ENCODE measurements around the gene SRSF8. TPM values are rescaled to one million over a fixed set of nuclear protein-coding genes. Genes with fewer than 3 reads are reported as not detected.
"Not testable (repeated sequence)": the region's sequence is repeated elsewhere in the genome, so short reads cannot be mapped to it uniquely, and the experiment has no call there.

SRSF8 gene
- total RNA-seq: 10 to 100 TPM; 22.7 to 23.9 TPM

- Histone ChIP-seq H3K9me3 (no peaks in the 10 kb centered on the region), H3K27ac (peak within 1 kb of the TSS; percentile 95 to 99 (median 98)), H3K4me1 (peaks cover 17% of the 10 kb centered on the region), H3K27me3 (no peaks in the 10 kb centered on the region), H3K4me3 (peak within 1 kb of the TSS; percentile 69 to 70), H3K36me3 (replicated peaks in 1 of 2; ENCODE audit: insufficient read depth in 1 of 2, low read depth in 2 of 2) (no peaks in the 10 kb centered on the region)
- no peak for TF ChIP-seq POLR2A (IDR thresholded peaks at IDR 0.05)
- TF ChIP-seq, protein P1, sequence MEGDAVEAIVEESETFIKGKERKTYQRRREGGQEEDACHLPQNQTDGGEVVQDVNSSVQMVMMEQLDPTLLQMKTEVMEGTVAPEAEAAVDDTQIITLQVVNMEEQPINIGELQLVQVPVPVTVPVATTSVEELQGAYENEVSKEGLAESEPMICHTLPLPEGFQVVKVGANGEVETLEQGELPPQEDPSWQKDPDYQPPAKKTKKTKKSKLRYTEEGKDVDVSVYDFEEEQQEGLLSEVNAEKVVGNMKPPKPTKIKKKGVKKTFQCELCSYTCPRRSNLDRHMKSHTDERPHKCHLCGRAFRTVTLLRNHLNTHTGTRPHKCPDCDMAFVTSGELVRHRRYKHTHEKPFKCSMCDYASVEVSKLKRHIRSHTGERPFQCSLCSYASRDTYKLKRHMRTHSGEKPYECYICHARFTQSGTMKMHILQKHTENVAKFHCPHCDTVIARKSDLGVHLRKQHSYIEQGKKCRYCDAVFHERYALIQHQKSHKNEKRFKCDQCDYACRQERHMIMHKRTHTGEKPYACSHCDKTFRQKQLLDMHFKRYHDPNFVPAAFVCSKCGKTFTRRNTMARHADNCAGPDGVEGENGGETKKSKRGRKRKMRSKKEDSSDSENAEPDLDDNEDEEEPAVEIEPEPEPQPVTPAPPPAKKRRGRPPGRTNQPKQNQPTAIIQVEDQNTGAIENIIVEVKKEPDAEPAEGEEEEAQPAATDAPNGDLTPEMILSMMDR (IDR thresholded peaks at IDR 0.05): no peak
- intact Hi-C loops (cut with DNase I): no loop called here
- DNase-seq (no peak), ATAC-seq (no peak)
- WGBS, 2 donors: 0% methylated on average over 4 of the region's 4 CpGs
These were observed at the start of gene SRSF8 for GRCh38 chr11:95066716-95067038. Gene SRSF8, plus strand, starts transcription at chr11:95066919. Its CDS starts 308 bp downstream, at chr11:95067227.

DNA sequence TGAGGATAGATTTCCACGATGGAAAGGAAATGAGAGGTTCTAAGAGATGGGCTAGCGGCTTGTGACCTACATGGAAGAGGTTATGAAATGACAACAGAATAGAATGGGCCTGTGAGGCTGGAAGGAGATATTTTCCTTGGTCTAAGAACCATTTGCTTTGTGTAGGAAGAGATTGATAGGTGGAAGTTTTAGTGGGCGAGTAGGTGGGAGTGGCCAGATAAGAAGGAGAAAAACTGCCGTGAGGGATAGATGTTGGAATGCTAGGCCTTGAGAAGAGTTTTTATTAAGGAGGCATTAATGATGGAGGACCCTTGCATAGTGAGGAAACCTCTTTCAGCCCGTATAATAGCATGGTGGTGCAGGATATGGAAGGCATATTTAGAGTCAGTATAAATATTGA is 45.3 kb upstream of the SRSF8 start:
- H3K4me1 ChIP-seq; H3K36me3 ChIP-seq (replicated peaks in 1 of 2; ENCODE audit: insufficient read depth in 1 of 2, low read depth in 2 of 2); H3K4me3 ChIP-seq; H3K27ac ChIP-seq; intact Hi-C loops (cut with DNase I); H3K9me3 ChIP-seq; ATAC-seq; DNase-seq; H3K27me3 ChIP-seq: not testable (repeated sequence)
- WGBS, 2 donors: 75 to 82% methylated on average over 5 of the region's 5 CpGs

DNA sequence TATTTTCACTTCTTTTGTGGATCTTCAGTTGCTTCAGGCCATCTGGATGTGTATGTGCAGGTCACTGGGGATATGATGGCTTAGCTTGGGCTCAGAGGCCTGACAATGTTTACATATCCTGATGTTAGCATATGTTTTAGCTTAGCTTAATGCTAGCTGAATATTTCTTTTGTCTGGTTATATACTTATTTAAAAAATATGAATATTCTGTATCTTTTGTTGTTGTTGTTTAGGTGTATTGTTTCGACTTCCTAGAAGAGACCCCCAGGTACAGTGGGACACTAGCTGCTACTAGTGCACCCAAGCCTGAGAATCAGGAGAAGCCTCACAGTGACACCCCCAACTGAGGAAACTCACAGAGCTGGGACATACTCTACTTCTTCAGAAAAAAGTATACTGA is 41.8 kb upstream of the SRSF8 start, which contains the start of gene KDM4E:
Gene KDM4E, plus strand, starts transcription at position 301 of the 400 bp plus-strand sequence. CDS start 300 bp downstream, outside the sequence.
- WGBS, 2 donors: 73 to 80% methylated on average over 1 of the region's 1 CpG
- H3K4me3 ChIP-seq: no peak within 1 kb of the TSS
- ATAC-seq (no peak), DNase-seq (no peak)
- H3K27me3 ChIP-seq: no peaks in the 10 kb centered on the region
- intact Hi-C loops (cut with DNase I): no loop called here
- H3K9me3 ChIP-seq: no peaks in the 10 kb centered on the region
- H3K27ac ChIP-seq: no peak within 1 kb of the TSS
- no peaks in the 10 kb centered on the region for H3K36me3 ChIP-seq (replicated peaks in 1 of 2; ENCODE audit: insufficient read depth in 1 of 2, low read depth in 2 of 2)
- no peaks in the 10 kb centered on the region for H3K4me1 ChIP-seq
- TF ChIP-seq, protein P1 (IDR thresholded peaks at IDR 0.05): no peak
- TF ChIP-seq POLR2A (IDR thresholded peaks at IDR 0.05): no peak

GRCh38 chr11:95025594-95025993 is 41.1 kb upstream of the SRSF8 start:
- H3K27me3 ChIP-seq; ATAC-seq; H3K4me3 ChIP-seq; H3K27ac ChIP-seq; DNase-seq; H3K36me3 ChIP-seq (replicated peaks in 1 of 2; ENCODE audit: insufficient read depth in 1 of 2, low read depth in 2 of 2); H3K9me3 ChIP-seq; H3K4me1 ChIP-seq; intact Hi-C loops (cut with DNase I): not testable (repeated sequence)
- WGBS, 2 donors: 89% methylated on average over 7 to 8 of the region's 9 CpGs

GRCh38 chr11:95028357-95028756 is 38.4 kb upstream of the SRSF8 start:
- no peaks in the 10 kb centered on the region for H3K36me3 ChIP-seq (replicated peaks in 1 of 2; ENCODE audit: insufficient read depth in 1 of 2, low read depth in 2 of 2)
- intact Hi-C loops (cut with DNase I): no loop called here
- DNase-seq (no peak), ATAC-seq (no peak)
- H3K27me3 ChIP-seq: no peaks in the 10 kb centered on the region
- TF ChIP-seq, protein P1 (IDR thresholded peaks at IDR 0.05): no peak
- TF ChIP-seq POLR2A (IDR thresholded peaks at IDR 0.05): no peak
- 73 to 83% methylated on average over 3 of the region's 3 CpGs for WGBS, 2 donors
- H3K27ac ChIP-seq: no peak overlapping the region
- H3K4me1 ChIP-seq: no peaks in the 10 kb centered on the region
- H3K9me3 ChIP-seq: no peaks in the 10 kb centered on the region
- H3K4me3 ChIP-seq: no peak overlapping the region

DNA sequence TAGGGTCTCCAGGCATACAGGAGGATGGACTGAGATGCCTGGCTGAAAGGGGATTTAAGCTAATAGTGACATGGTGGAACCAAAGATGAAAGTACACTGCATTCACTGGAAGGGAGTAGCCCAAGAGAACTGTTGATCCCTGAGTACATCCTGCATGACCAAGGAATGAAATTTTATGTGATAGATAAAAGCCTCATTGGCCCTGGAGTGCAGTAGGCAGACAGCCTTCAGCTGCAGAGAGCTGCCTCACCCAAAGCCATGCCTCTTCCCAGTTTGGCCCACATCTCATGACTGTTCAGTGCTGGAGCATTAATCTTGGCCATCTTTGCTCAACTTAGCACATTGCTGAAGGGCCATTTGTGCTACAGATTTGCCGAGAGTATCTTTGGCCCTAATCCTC is 33.7 kb upstream of the SRSF8 start:
- no peaks in the 10 kb centered on the region for H3K9me3 ChIP-seq
- H3K27me3 ChIP-seq: no peaks in the 10 kb centered on the region
- 81 to 100% methylated on average over 1 of the region's 1 CpG for WGBS, 2 donors
- H3K4me1 ChIP-seq: no peaks in the 10 kb centered on the region
- H3K4me3 ChIP-seq: no peak overlapping the region
- ATAC-seq (no peak), DNase-seq (no peak)
- intact Hi-C loops (cut with DNase I): no loop called here
- no peak overlapping the region for H3K27ac ChIP-seq
- TF ChIP-seq, protein P1 (IDR thresholded peaks at IDR 0.05): no peak
- no peak for TF ChIP-seq POLR2A (IDR thresholded peaks at IDR 0.05)
- no peaks in the 10 kb centered on the region for H3K36me3 ChIP-seq (replicated peaks in 1 of 2; ENCODE audit: insufficient read depth in 1 of 2, low read depth in 2 of 2)

Measured in body of pancreas (tissue), 4 donors.